ENCODE results near the gene GATAD2A. TPM values are rescaled to one million over a fixed set of nuclear protein-coding genes. Genes with fewer than 3 reads are reported as not detected.

Gene GATAD2A
- total RNA-seq, 4 donors from 2014 or later: 17.7 to 51.4 (median 40.1) TPM

GRCh38 chr19:19530423-19530804, 124.9 kb downstream of the GATAD2A start:
- ATAC-seq (no peak), DNase-seq (no peak)
- Histone ChIP-seq H3K36me3 (peaks cover 0 to 17% of the 10 kb centered on the region in 2 donors), H3K4me1 (peaks cover 0 to 7% of the 10 kb centered on the region in 2 donors), H3K27ac (no peak overlapping the region), H3K9me3 (no peaks in the 10 kb centered on the region), H3K4me3 (no peak overlapping the region), H3K27me3 (no peaks in the 10 kb centered on the region)
- TF ChIP-seq CTCF (IDR thresholded peaks at IDR 0.05 in 4 of 5, conservative IDR thresholded peaks at IDR 0.05 in 1 of 5) (no peak), POLR2A (IDR thresholded peaks at IDR 0.05) (no peak)
- in situ Hi-C loops (cut with MboI; ENCODE audit: low sequenced_read_pairs in 4 of 4): loop anchor here (5.0 to 25.0 kb wide), 5 partner anchors 112 to 432 kb away; partner anchors contain the start of gene GMIP (in 2 of the 4)
- intact Hi-C loops (cut with DNase I; ENCODE audit: low total_unique reads): no loop called here

GRCh38 chr19:19530889-19531288, 125.4 kb downstream of the GATAD2A start:
- intact Hi-C loops (cut with DNase I; ENCODE audit: low total_unique reads): no loop called here
- Histone ChIP-seq H3K36me3 (peaks cover 0 to 17% of the 10 kb centered on the region in 2 donors), H3K4me1 (peaks cover 0 to 7% of the 10 kb centered on the region in 2 donors), H3K27me3 (no peaks in the 10 kb centered on the region), H3K9me3 (no peaks in the 10 kb centered on the region), H3K4me3 (no peak overlapping the region), H3K27ac (no peak overlapping the region)
- in situ Hi-C loops (cut with MboI; ENCODE audit: low sequenced_read_pairs in 4 of 4): loop anchor here (5.0 to 25.0 kb wide), 5 partner anchors 111 to 431 kb away; partner anchors contain the start of gene GMIP (in 2 of the 4)
- DNase-seq: no peak
- ATAC-seq: no peak
- TF ChIP-seq POLR2A (IDR thresholded peaks at IDR 0.05): no peak
- TF ChIP-seq CTCF (IDR thresholded peaks at IDR 0.05 in 4 of 5, conservative IDR thresholded peaks at IDR 0.05 in 1 of 5): no peak

DNA sequence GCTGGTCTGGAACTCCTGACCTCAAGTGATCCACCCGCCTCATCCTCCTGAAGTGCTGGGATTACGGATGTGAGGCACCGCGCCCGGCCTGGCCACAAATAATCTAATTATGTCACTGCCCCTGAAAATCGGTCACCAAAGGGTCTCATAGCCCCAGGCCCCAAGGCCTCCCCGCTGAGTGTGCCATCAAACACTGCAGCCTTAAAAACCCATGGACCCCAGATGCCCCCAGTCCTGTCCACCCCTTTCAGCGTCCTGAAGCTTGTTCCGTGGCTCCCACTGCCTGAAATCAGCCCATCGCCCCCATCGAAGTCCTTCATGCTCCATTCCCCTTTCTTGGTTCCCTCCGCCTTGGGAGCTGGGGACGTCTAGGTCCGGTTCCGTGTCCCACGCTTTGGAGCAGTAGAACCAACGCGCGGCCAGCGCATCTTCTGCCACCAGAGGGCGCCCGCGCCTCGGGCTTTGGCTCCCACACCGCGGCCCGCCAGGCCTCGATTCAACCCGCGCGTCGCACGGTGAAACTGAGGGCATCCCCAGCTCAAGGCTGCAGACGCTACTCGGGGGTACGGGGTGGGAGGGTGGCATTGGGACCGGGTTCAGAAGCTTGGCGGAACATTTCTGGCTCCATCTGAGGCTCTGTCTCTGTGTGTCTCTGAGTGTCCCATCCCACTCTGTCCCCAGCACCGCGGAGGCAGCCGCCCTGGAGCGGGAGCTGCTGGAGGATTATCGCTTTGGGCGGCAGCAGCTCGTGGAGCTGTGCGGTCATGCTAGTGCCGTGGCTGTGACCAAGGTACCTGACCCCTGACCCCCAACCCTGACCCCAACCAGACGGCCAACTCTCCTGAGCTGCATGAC, 126.7 kb downstream of the GATAD2A start:
- no peak overlapping the region for H3K4me3 ChIP-seq

More for the DNA sequence above, 126.7 kb downstream of the GATAD2A start:
- ATAC-seq (peak; percentile 52 to 82), DNase-seq (peak; percentile 46 to 57)
- H3K36me3 ChIP-seq: peaks cover 0 to 12% of the 10 kb centered on the region in 2 donors
- intact Hi-C loops (cut with DNase I; ENCODE audit: low total_unique reads): loop anchor here (1.0 to 2.0 kb wide), 3 partner anchors 112 to 745 kb away; no protein-coding TSS in a partner anchor
- TF ChIP-seq POLR2A (IDR thresholded peaks at IDR 0.05) (no peak), CTCF (IDR thresholded peaks at IDR 0.05 in 4 of 5, conservative IDR thresholded peaks at IDR 0.05 in 1 of 5) (peak; percentile 86 to 98 (median 91))
- in situ Hi-C loops (cut with MboI; ENCODE audit: low sequenced_read_pairs in 4 of 4): loop anchor here (5.0 to 25.0 kb wide), 5 partner anchors 110 to 430 kb away; partner anchors contain the start of gene GMIP (in 2 of the 4)
- H3K27ac ChIP-seq: no peak overlapping the region
- H3K9me3 ChIP-seq: no peaks in the 10 kb centered on the region
- peaks cover 0 to 3% (median 2%) of the 10 kb centered on the region in 3 donors for H3K27me3 ChIP-seq
- H3K4me1 ChIP-seq: peaks cover 0 to 7% of the 10 kb centered on the region in 2 donors
